Umbilical cord (tissue), 2 donors: Measurements from ENCODE around the gene PHACTR4. TPM values are rescaled to one million over a fixed set of nuclear protein-coding genes. Genes with fewer than 3 reads are reported as not detected.
"Not testable (repeated sequence)": the region's sequence is repeated elsewhere in the genome, so short reads cannot be mapped to it uniquely, and the experiment has no call there.

Source experiments
- DNase-seq: peaks from one replicate; pipeline ENCODE4 v3.0.0-alpha.2; 2015; ENCODE audit warnings: low spot score
- total RNA-seq: library from RNA; depleted of rRNA; stranded (reverse); fragments of >200 nt; gene quantifications from one replicate; pipeline ENCODE4 v1.2.3, GENCODE V29; 2014; ENCODE audit warnings: low replicate concordance; ENCODE audit not compliant: insufficient read depth

PHACTR4 gene
- total RNA-seq, 1 donor from 2014 or later, result 10.8 TPM

DNA sequence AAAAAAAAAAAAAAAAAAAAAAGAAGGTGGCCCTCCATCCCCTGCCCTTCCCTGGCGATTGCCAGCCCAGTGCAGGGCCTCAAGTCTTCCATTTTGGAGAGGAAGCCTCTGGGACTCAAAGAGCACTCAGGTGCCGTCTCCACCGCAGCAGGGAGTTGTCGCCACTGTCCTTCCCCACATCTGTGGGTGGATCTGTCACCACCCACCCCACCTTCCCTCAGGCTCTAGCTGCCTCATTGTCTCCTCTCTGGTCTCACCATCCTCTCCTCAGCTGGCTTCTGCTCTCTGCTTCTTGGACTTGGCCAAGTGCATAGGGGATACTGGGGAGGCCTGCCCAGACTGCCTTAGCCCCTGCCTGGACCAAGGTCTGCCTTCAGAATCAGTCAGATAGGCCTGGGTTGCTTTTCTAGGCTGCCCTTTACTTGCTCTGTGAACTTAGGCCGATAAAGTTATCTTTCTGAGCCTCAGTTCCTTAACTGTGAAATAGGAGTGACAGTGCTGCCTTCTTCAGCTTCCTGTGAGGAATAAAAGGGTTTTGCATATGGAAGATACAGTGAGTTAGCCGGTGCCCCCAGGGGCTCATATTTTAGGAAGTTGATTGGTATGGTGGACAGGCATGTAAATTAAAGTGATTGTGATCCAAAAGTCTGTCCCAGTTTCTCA, 152.1 kb downstream of the PHACTR4 start:
- no peak for DNase-seq

DNA sequence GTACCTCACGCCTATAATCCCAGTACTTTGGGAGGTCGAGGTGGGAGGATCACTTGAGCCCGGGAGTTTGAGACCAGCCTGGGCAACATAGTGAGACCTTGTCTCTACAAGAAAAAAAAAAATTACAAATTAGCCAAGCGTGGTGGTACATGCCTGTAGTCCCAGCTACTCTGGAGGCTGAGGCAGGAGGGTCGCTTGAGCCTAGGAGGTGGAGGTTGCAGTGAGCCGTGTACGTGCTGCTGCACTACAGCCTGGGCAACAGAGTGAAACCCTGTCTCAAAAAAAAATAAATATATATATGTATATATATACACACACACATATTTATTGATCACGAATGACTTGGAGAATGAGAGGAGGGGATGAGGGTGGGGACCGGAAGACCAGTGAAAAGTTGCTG, 153.0 kb downstream of the PHACTR4 start:
- not testable (repeated sequence) for DNase-seq

DNA sequence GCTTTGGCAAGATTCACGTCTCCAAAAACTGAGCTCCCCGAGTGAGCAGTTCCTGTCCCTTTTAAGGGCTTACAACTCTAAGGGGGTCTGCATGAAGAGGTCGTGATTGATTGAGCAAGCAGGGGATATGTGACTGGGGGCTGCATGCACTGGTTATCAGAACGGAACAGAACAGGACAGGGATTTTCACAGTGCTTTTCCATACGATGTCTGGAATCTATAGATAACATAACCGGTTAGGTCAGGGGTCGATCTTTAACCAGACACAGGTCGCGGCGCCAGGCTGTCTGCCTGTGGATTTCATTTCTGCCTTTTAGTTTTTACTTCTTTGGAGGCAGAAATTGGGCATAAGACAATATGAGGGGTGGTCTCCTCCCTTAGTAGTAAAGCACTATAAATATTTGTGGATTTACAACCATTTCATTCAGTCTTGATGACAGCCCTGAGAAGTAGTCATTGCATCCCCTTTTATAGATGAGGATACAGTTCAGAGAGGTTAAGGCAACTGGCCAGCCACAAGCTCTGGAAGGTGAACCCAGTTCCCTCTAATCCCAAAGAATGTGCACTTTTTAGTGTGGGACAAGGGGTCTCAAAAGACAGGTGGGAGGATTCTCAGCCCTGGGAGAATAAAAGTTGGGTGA, 155.6 kb downstream of the PHACTR4 start:
- not testable (repeated sequence) for DNase-seq

DNA sequence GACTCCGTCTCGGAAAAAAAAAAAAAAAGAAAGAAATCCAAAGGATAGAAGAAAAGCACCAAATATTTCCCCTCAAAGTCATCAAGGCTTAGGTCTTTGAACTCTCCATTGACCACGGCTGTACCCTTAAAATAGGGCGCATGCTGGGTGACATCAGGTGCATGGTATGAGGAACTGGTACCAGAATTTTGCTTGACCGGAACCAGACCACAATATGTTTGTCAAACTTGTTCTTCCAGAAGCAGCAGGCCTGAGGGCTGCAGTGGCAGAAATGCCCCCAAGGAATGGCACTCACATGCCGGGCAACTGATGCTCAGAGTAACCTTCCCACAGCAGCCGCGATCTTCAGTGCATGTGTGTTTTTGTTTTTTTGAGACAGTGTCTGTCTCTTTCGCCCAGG, 157.3 kb downstream of the PHACTR4 start:
- DNase-seq, result no peak

DNA sequence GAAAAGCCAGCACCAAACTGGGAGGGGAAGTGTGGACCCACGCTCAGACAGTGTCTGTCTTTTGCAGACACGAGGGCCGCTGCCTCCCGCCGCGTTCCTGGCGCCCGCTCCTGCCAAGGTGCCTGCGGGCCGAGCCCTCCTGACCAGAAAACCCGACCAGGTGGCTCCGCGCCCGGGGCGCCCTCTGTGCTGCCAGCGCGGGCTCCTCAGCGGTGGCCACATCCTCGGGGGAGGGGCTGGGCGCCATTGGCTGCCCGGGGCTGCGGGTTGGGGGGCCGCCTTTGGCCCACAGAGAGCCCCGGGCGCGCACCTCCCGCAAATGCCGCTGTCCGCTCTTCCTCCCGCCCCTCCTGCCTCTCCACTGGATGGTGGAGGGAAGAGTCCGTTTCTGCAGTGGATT, 160.9 kb downstream of the PHACTR4 start:
- DNase-seq, result no peak

DNA sequence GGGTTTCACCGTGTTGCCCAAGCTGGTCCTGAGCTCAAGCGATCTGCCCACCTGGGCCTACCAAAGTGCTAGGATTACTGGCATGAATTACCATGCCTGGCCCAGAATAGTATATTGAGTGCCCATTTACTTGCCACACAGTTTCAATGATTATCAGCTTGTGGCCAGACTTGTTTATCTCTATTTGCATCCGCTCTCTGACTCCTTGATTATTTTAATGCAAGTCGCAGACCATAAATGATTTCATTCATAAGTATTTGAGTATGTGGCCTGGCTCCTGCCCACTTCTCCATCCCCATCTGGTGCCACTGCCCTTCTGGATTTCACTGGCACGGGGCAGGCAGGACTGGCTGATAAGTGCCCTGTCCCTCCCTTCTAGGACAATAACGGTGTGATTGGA, 165.1 kb downstream of the PHACTR4 start:
- no peak for DNase-seq

GRCh38 chr1:28535180-28535579, 165.6 kb downstream of the PHACTR4 start:
- no peak for DNase-seq

DNA sequence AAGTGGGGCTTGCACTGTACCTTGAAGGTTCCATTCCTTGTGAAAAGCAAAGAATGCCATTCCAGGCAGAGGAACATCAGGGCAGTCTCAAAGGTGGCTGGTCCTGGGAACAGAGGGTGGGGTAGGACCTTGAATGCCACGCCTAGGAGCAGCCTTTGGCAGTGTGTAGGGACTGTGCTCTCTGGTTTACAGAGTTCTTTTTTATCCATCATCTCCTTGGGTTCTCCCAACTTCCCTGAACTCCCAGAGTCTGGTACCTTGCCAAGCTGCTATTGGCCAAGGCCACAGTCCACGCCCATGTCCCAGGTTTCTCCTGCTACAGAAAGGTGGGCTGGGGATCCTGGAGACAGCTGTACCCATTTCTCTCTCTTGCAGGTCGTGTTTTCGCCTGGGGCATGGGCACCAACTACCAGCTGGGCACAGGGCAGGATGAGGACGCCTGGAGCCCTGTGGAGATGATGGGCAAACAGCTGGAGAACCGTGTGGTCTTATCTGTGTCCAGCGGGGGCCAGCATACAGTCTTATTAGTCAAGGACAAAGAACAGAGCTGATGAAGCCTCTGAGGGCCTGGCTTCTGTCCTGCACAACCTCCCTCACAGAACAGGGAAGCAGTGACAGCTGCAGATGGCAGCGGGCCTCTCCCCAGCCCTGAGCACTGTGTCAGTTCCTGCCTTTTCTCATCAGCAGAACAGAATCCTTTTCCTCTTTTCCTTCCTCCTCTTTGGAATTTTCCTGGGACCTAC, 168.1 kb downstream of the PHACTR4 start:
- DNase-seq, result no peak

DNA sequence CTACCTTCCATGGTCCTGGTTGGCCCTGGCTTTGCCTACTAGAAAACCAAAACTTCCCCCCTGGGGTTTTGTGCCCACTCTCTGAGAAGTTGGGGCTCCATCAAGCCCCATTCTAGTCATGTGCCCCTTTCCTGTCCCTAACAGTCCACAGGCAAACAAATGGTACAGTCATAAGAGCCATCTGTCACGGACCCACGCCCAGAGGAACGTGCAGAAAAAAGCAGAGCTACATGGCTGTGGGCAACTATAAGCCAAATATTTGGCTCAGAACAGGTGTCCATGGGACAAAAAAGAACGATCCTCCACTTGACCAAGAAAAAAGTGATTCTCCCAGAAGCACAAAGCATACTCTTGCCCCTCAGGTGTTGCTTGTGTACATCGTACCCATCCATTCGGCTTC, 168.7 kb downstream of the PHACTR4 start:
- no peak for DNase-seq

DNA sequence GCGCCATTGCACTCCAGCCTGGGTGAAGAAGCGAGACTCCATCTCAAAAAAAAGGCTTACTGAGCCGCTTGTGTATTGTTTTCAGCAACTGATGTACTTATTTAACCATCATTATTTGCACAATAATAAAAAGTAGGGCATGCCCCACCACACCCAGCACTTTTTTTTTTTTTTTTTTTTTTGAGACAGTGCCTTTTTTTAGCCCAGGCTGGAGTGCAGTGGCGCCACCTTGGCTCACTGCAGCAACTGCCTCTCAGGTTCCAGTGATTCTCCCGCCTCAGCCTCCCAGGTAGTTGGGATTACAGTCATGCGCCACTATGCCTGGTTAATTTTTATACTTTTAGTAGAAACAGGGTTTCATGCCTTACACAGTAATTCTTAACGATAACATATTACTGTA, 171.1 kb downstream of the PHACTR4 start:
- DNase-seq, result no peak

DNA sequence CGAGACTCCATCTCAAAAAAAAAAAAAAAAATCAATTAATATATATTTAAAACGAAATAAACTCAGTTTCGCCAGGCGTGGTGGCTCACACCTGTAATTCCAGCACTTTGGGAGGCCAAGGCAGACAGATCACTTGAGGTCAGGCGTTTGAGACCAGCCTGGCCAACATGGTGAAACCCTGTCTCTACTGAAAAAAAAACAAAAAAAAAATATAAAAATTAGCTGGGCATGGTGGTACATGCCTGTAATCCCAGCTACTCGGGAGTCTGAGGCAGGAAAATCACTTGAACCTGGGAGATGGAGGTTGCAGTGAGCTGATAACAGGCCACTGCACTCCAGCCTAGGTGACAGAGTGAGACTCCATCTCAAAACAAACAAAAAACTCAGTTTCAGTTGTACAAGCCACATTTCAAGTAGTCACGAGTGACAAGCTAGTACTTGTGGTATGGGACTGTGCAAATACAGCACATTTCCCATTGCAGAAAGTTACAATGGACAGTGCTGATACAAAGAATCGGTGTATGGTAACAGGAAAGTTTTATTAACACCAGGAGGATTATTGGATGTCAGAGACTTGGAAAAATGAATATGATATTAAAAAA, 172.0 kb downstream of the PHACTR4 start:
- DNase-seq, result not testable (repeated sequence)

DNA sequence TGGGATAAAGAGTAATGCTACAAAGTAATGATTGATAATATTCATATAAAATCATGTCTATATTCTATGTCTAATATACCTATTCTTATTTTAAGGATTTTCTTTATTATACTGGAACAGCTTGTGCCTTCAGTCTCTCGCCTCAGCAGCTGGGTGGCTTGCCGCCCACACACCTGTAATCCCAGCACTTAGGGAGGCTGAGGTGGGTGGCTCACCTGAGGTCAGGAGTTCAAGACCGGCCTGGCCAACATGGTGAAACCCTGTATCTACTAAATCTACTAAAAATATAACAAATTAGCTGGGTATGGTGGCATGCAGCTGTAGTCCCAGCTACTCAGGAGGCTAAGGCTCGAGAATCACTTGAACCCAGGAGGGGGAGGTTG, 175.7 kb downstream of the PHACTR4 start:
- no peak for DNase-seq

DNA sequence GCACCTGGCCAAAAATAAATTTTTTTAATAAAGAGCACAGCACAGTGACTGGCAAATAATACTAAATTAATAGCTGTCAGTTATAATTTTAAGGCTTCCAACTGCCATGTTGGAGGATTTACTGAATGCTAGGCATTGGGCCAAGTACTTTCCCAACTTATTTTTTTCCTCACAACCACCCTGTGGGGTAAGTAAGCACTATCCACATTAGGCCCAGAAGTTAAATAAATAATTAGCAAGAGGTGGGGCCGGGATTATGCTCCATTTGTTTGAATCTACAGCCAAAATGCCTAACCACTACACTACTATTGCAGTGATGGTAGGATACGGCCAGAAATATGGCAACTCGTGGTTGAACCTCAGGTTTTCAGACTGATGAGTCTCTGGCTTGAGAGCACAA, 178.8 kb downstream of the PHACTR4 start:
- DNase-seq, result no peak

Other genes starting within 250 kb of the PHACTR4 start
- gene PTAFR, start 193.1 kb upstream of the PHACTR4 start, total RNA-seq, result 3.4 TPM
- gene DNAJC8, start 136.7 kb upstream of the PHACTR4 start, total RNA-seq, result 37.6 TPM
- 54.9 TPM for gene ATP5IF1, start 133.6 kb upstream of the PHACTR4 start, total RNA-seq
- gene SESN2, start 110.2 kb upstream of the PHACTR4 start, total RNA-seq, result 12.5 TPM
- gene MED18, start 40.7 kb upstream of the PHACTR4 start, total RNA-seq, result 8.9 TPM
- 16.1 TPM for gene RCC1, start 136.3 kb downstream of the PHACTR4 start, total RNA-seq
- gene TRNAU1AP, start 183.3 kb downstream of the PHACTR4 start, total RNA-seq, result 26.2 TPM
- 7.0 TPM for gene RAB42, start 222.5 kb downstream of the PHACTR4 start, total RNA-seq